GM12878 (cell line): ENCODE data around the gene NGB. TPM values are rescaled to one million over a fixed set of nuclear protein-coding genes. Genes with fewer than 3 reads are reported as not detected.
A peak's percentile ranks its signal among the peaks of the same experiment; 100 is the strongest.

Experiments
- ATAC-seq: fragments of 200-7000 bp; cut with Tn5 transposase; 3 replicates; pipeline ENCODE4 v1.9.1; 2020; ENCODE audit warnings: mild to moderate bottlenecking, moderate library complexity
- BruUV-seq: library from RNA; stranded (reverse); fragments of 400-500 nt; replicated peaks from 2 replicates; lab custom pipeline; 2021; lab: Mats Ljungman, UMichigan
- CTCF ChIA-PET: fragments of 300-600 bp; sonication (Branson Sonifier 250); formaldehyde crosslinking; extraction: SDS; loops from one replicate; lab custom pipeline; 2021; ENCODE audit warnings: inconsistent platforms; lab: Yijun Ruan, JAX
- POLR2A ChIA-PET: fragments of 350-600 bp; formaldehyde crosslinking; extraction: SDS; loops from one replicate; lab custom pipeline; 2021; ENCODE audit warnings: inconsistent platforms; lab: Charles Lee
- RAD21 ChIA-PET: fragments of 300-600 bp; sonication (Branson Sonifier 250); formaldehyde crosslinking; loops from one replicate; lab custom pipeline; 2023; ENCODE audit warnings: antibody characterized with exemption; ENCODE audit not compliant: unreplicated experiment; lab: Charles Lee
- SMC1A ChIA-PET: fragments of 300-600 bp; sonication (Branson Sonifier 250); formaldehyde crosslinking; loops from one replicate; lab custom pipeline; 2023; ENCODE audit not compliant: unreplicated experiment, uncharacterized antibody; lab: Charles Lee
- DNase-seq: peaks from one replicate; pipeline ENCODE4 v3.0.0-alpha.2; 2011; ENCODE audit warnings: low read depth, low spot score
- FAIRE-seq: peaks from 3 replicates; lab custom pipeline; 2011; peaks lifted over from hg19 to GRCh38; lab: Jason Lieb, UNC
- H2AFZ ChIP-seq: 2 replicates; pipeline ENCODE4 v1.6.0; 2011; ENCODE audit warnings: low read depth, low read length, control low read depth; ENCODE audit not compliant: control insufficient read depth
- H3K27ac ChIP-seq: 2 replicates; pipeline ENCODE4 v1.5.1; 2011; ENCODE audit warnings: control low read depth; ENCODE audit not compliant: control insufficient read depth, insufficient read depth
- H3K27me3 ChIP-seq, 2 experiments: replicated peaks in 1 of 2; 2 replicates each; pipeline versions ENCODE4 v1.6.0 to v1.6.1; 2011; ENCODE audit warnings: low read length in 1 of 2; ENCODE audit not compliant: control insufficient read depth in 2 of 2, insufficient read depth in 2 of 2
- H3K36me3 ChIP-seq, 2 experiments: 2 replicates each; pipeline ENCODE4 v1.5.1; 2011; ENCODE audit warnings: low read length in 1 of 2; ENCODE audit not compliant: control insufficient read depth in 2 of 2, insufficient read depth in 2 of 2
- H3K4me1 ChIP-seq: 2 replicates; pipeline ENCODE4 v1.6.1; 2011; ENCODE audit warnings: mild to moderate bottlenecking, low read length, moderate library complexity, mixed read lengths; ENCODE audit not compliant: control insufficient read depth, insufficient read depth
- H3K4me2 ChIP-seq: 2 replicates; pipeline ENCODE4 v1.6.0; 2011; ENCODE audit warnings: control low read depth; ENCODE audit not compliant: control insufficient read depth, insufficient read depth
- H3K4me3 ChIP-seq: fragments of 200-600 bp; sonication (generic); 2 replicates; pipeline ENCODE4 v1.5.1; 2016
- H3K79me2 ChIP-seq: 2 replicates; pipeline ENCODE4 v1.6.0; 2011; ENCODE audit warnings: low read length; ENCODE audit not compliant: control insufficient read depth, insufficient read depth
- H3K9ac ChIP-seq: 2 replicates; pipeline ENCODE4 v1.8.0; 2011; ENCODE audit warnings: low read length, control low read depth, mixed read lengths; ENCODE audit not compliant: control insufficient read depth, insufficient read depth
- H3K9me3 ChIP-seq: replicated peaks from 3 replicates; pipeline ENCODE4 v1.5.1; 2011; ENCODE audit warnings: mild to moderate bottlenecking, low read length; ENCODE audit not compliant: control insufficient read depth, insufficient read depth
- H4K20me1 ChIP-seq: 2 replicates; pipeline ENCODE4 v1.6.0; 2011; ENCODE audit not compliant: control insufficient read depth, insufficient read depth
- CREM ChIP-seq: IDR thresholded peaks from 2 replicates; pipeline ENCODE4 v1.6.1; 2014; ENCODE audit warnings: antibody characterized with exemption, low read depth
- ESRRA ChIP-seq: IDR thresholded peaks from 2 replicates; pipeline ENCODE4 v1.6.1; 2012; ENCODE audit warnings: mild to moderate bottlenecking, low read length, improper control_type of control experiment
- IKZF2 ChIP-seq, 2 experiments: fragments of 450-650 bp; IDR thresholded peaks; 2 replicates each; pipeline ENCODE4 v1.6.1; 2017; ENCODE audit warnings: mild to moderate bottlenecking in 2 of 2, moderate library complexity in 2 of 2
- MEF2A ChIP-seq: IDR thresholded peaks from 2 replicates; pipeline ENCODE4 v1.6.1; 2011; ENCODE audit warnings: low read depth, mild to moderate bottlenecking, low read length, moderate library complexity; ENCODE audit not compliant: insufficient read depth
- MYC ChIP-seq: IDR thresholded peaks from 2 replicates; pipeline ENCODE4 v1.6.1; 2011; ENCODE audit warnings: mild to moderate bottlenecking, low read length, moderate library complexity, inconsistent platforms; ENCODE audit not compliant: insufficient read depth, insufficient replicate concordance, insufficient read length, severe bottlenecking
- RB1 ChIP-seq: fragments of 450-650 bp; formaldehyde crosslinking; IDR thresholded peaks from 2 replicates; pipeline ENCODE4 v1.6.1; 2017; ENCODE audit warnings: mild to moderate bottlenecking, borderline replicate concordance
- SP1 ChIP-seq: IDR thresholded peaks from one replicate; pipeline ENCODE4 v1.6.1; 2011; ENCODE audit warnings: low read depth, low read length
- TCF3 ChIP-seq: IDR thresholded peaks from 2 replicates; pipeline ENCODE4 v1.6.1; 2012; ENCODE audit warnings: low read depth, mild to moderate bottlenecking, low read length, borderline replicate concordance; ENCODE audit not compliant: insufficient read depth
- WGBS: methylation state at CpG from one replicate; pipeline ENCODE4 v1.1.6; 2016; ENCODE audit warnings: low lambda C conversion rate; ENCODE audit not compliant: insufficient replicate concordance, insufficient coverage; ENCODE audit errors: missing lambda C conversion rate; 5-methylcytosine and 5-hydroxymethylcytosine counted together
- in situ Hi-C: fragments of 300-500 bp; cut with MboI; formaldehyde crosslinking; loops from 9 replicates; pipeline ENCODE4 v1.14.3; 2018; ENCODE audit warnings: mixed read lengths
- intact Hi-C: fragments of 100-400 bp; cut with micrococcal nuclease; formaldehyde crosslinking; loops from one replicate; pipeline ENCODE4 v1.14.2; 2022; ENCODE audit not compliant: unreplicated experiment
- polyA plus RNA-seq, 11 experiments: library from polyadenylated mRNA; depleted of rRNA in 4 of 11; unstranded in 6 of 11; stranded (reverse) in 5 of 11; fragments of >200 nt; fragmentation: Nextera tagmentation in 4 of 11; fragmentation: Illumina TruSeq in 1 of 11; extraction: Ambion mirVana in 4 of 11; extraction: Trizol in 1 of 11; gene quantifications; 1 replicate in 1 of 11; 2 replicates in 10 of 11; pipeline versions ENCODE4 v1.2.1 to v1.2.3, GENCODE V29; 2011 to 2016; ENCODE audit warnings: inconsistent platforms in 2 of 11, missing spikeins in 2 of 11, low read depth in 1 of 11
- total RNA-seq, 4 experiments: library from RNA; depleted of rRNA in 3 of 4; stranded (reverse); fragments of >200 nt in 3 of 4; fragmentation: Illumina TruSeq in 1 of 4; extraction: Trizol in 1 of 4; gene quantifications; 2 replicates each; pipeline versions ENCODE4 v1.2.1 to v1.2.3, GENCODE V29; 2013 to 2021

The NGB gene
- total and polyA plus RNA-seq, 10 of the 15 experiments (the other 5 are each of a cell fraction or from before 2014, with no cell fraction given): 0.19 TPM; not detected in 9

- Histone ChIP-seq H3K4me1 (no peaks in the 10 kb centered on the region), H3K27ac (no peak overlapping the region), H3K4me3 (no peak overlapping the region), H3K27me3 (no peaks in the 10 kb centered on the region), H3K4me2 (no peak overlapping the region), H3K9ac (no peak overlapping the region)
- ChIA-PET RAD21 (interaction anchor here (1.2 to 1.7 kb wide), 2 partner anchors 9 to 17 kb away, joined by 3 to 7 read pairs; no protein-coding TSS in a partner anchor), CTCF (interaction anchor here (2.4 to 2.7 kb wide), 2 partner anchors 9 to 156 kb away, joined by 15 to 22 read pairs; no protein-coding TSS in a partner anchor), POLR2A (interaction anchor here (1.2 kb wide), 1 partner anchor 19 kb away, joined by 3 read pairs; no protein-coding TSS in a partner anchor)
- no peak for FAIRE-seq
- no peak for DNase-seq
- in situ Hi-C loops: no loop called here
- BruUV-seq: no TSS peak
- intact Hi-C loops: no loop called here
- ATAC-seq: peak; percentile 40; the same call in 1 of the 3 replicates
- WGBS: 1% methylated on average over 3 of the region's 3 CpGs
- TF ChIP-seq TCF3: no peak
- no peak for TF ChIP-seq MEF2A
- no peak for TF ChIP-seq MYC
- TF ChIP-seq ESRRA: no peak
- TF ChIP-seq RB1: no peak
- no peak for TF ChIP-seq IKZF2 (IDR thresholded peaks at IDR 0.05)
- TF ChIP-seq CREM: no peak
- TF ChIP-seq SP1: no peak
- TF ChIP-seq, all 136 proteins: peak for 0
- Histone ChIP-seq H3K9me3 (no peaks in the 10 kb centered on the region), H3K36me3 (no peaks in the 10 kb centered on the region; a peak in 1 of 4 replicates), H2AFZ (no peak overlapping the region), H3K79me2 (no peaks in the 10 kb centered on the region), H4K20me1 (no peaks in the 10 kb centered on the region)
- SMC1A ChIA-PET: interaction anchor here (1.7 kb wide), 1 partner anchor 9 kb away, joined by 10 read pairs; no protein-coding TSS in a partner anchor
These were observed 36.0 kb upstream of the NGB start for GRCh38 chr14:77306851-77307496.
